ENCODE results near the gene SGPP2.
"Not testable (repeated sequence)": the region's sequence is repeated elsewhere in the genome, so short reads cannot be mapped to it uniquely, and the experiment has no call there.

Gene SGPP2

GRCh38 chr2:222393733-222394267, 30.5 kb upstream of the SGPP2 start:
- TF ChIP-seq CTCF (conservative IDR thresholded peaks at IDR 0.05; ENCODE audit: control insufficient read depth, insufficient read depth, low read depth, low read length): no peak
- no peak for DNase-seq (ENCODE audit: low read depth)
- no peak overlapping the region for H3K4me3 ChIP-seq (ENCODE audit: control insufficient read depth, low read depth, low read length)

- no peak for TF ChIP-seq CTCF (conservative IDR thresholded peaks at IDR 0.05; ENCODE audit: control insufficient read depth, insufficient read depth, low read depth, low read length)
- no peak overlapping the region for H3K4me3 ChIP-seq (ENCODE audit: control insufficient read depth, low read depth, low read length)
- DNase-seq (ENCODE audit: low read depth): no peak
Measured at GRCh38 chr2:222398446-222398885, 25.9 kb upstream of the SGPP2 start.

GRCh38 chr2:222399038-222399783, 25.1 kb upstream of the SGPP2 start:
- TF ChIP-seq CTCF (conservative IDR thresholded peaks at IDR 0.05; ENCODE audit: control insufficient read depth, insufficient read depth, low read depth, low read length): no peak
- H3K4me3 ChIP-seq (ENCODE audit: control insufficient read depth, low read depth, low read length): no peak overlapping the region
- no peak for DNase-seq (ENCODE audit: low read depth)

- H3K4me3 ChIP-seq (ENCODE audit: control insufficient read depth, low read depth, low read length): no peak overlapping the region
- no peak for TF ChIP-seq CTCF (conservative IDR thresholded peaks at IDR 0.05; ENCODE audit: control insufficient read depth, insufficient read depth, low read depth, low read length)
- DNase-seq (ENCODE audit: low read depth): no peak
Measured at GRCh38 chr2:222404151-222404905, 20.0 kb upstream of the SGPP2 start.

GRCh38 chr2:222408684-222409083, 15.7 kb upstream of the SGPP2 start:
- no peak overlapping the region for H3K4me3 ChIP-seq (ENCODE audit: control insufficient read depth, low read depth, low read length)
- DNase-seq (ENCODE audit: low read depth): no peak
- TF ChIP-seq CTCF (conservative IDR thresholded peaks at IDR 0.05; ENCODE audit: control insufficient read depth, insufficient read depth, low read depth, low read length): no peak

GRCh38 chr2:222410534-222410933, 13.8 kb upstream of the SGPP2 start:
- no peak for TF ChIP-seq CTCF (conservative IDR thresholded peaks at IDR 0.05; ENCODE audit: control insufficient read depth, insufficient read depth, low read depth, low read length)
- no peak for DNase-seq (ENCODE audit: low read depth)
- no peak overlapping the region for H3K4me3 ChIP-seq (ENCODE audit: control insufficient read depth, low read depth, low read length)

- H3K4me3 ChIP-seq (ENCODE audit: control insufficient read depth, low read depth, low read length); DNase-seq (ENCODE audit: low read depth): not testable (repeated sequence)
Measured at GRCh38 chr2:222412334-222412733, 12.0 kb upstream of the SGPP2 start.

Data from fibroblast of mammary gland (primary cell).